HK-2 (cell line): ENCODE data around the gene DPF3.
"Not testable (repeated sequence)": the region's sequence is repeated elsewhere in the genome, so short reads cannot be mapped to it uniquely, and the experiment has no call there.

Source experiments
- DNase-seq: peaks from one replicate; pipeline ENCODE4 v3.0.0-alpha.2; 2018; ENCODE audit not compliant: unreplicated experiment

Gene DPF3

GRCh38 chr14:72774141-72774540, 119.8 kb downstream of the DPF3 start:
- DNase-seq: no peak

GRCh38 chr14:72771561-72771960, 122.3 kb downstream of the DPF3 start:
- no peak for DNase-seq

GRCh38 chr14:72766296-72766695, 127.6 kb downstream of the DPF3 start:
- no peak for DNase-seq

- DNase-seq: no peak
These were observed 130.0 kb downstream of the DPF3 start for GRCh38 chr14:72763892-72764291.

- DNase-seq: no peak
These were observed 134.2 kb downstream of the DPF3 start for GRCh38 chr14:72759670-72760069.

GRCh38 chr14:72758993-72759392, 134.9 kb downstream of the DPF3 start:
- no peak for DNase-seq

GRCh38 chr14:72758420-72758819, 135.5 kb downstream of the DPF3 start:
- no peak for DNase-seq

GRCh38 chr14:72756967-72757366, 136.9 kb downstream of the DPF3 start:
- no peak for DNase-seq

GRCh38 chr14:72755766-72756165, 138.1 kb downstream of the DPF3 start:
- DNase-seq: no peak

GRCh38 chr14:72754949-72755348, 139.0 kb downstream of the DPF3 start:
- no peak for DNase-seq

GRCh38 chr14:72753879-72754400, 140.0 kb downstream of the DPF3 start:
- DNase-seq: no peak

- no peak for DNase-seq
These were observed 140.7 kb downstream of the DPF3 start for GRCh38 chr14:72753044-72753710.

- DNase-seq: no peak
These were observed 141.9 kb downstream of the DPF3 start for GRCh38 chr14:72752034-72752412.

GRCh38 chr14:72751276-72752033, 142.4 kb downstream of the DPF3 start:
- no peak for DNase-seq

- DNase-seq: not testable (repeated sequence)
These were observed 145.0 kb downstream of the DPF3 start for GRCh38 chr14:72748921-72749320.

GRCh38 chr14:72747652-72748051, 146.2 kb downstream of the DPF3 start:
- no peak for DNase-seq

- DNase-seq: no peak
These were observed 147.6 kb downstream of the DPF3 start for GRCh38 chr14:72745991-72746980.

- DNase-seq: no peak
These were observed 148.4 kb downstream of the DPF3 start for GRCh38 chr14:72745546-72745945.

- DNase-seq: no peak
These were observed 149.3 kb downstream of the DPF3 start for GRCh38 chr14:72744416-72745120.

GRCh38 chr14:72743626-72744025, 150.3 kb downstream of the DPF3 start:
- no peak for DNase-seq

- DNase-seq: no peak
These were observed 151.1 kb downstream of the DPF3 start for GRCh38 chr14:72742838-72743195.
